Stimulated activated effector memory CD8-positive, alpha-beta T cell treated with anti-CD3 and anti-CD28 coated beads, Interleukin-12 subunit alpha, Interleukin-12 subunit beta, amount 100 ng/mL, for 72 hours (primary cell): Measurements from ENCODE around the gene CORO2B.

Source experiments
- ATAC-seq: fragments of 150-1000 bp; cut with Tn5 transposase; 2 replicates; pipeline ENCODE4 v1.10.0; 2021
- DNase-seq, 2 donors: peaks; one replicate each; pipeline ENCODE4 v3.0.0; 2021 to 2022; ENCODE audit warnings: low spot score in 2 of 2
- H3K27ac Mint-ChIP-seq: one replicate; pipeline ENCODE4 v1.8.0; 2022; ENCODE audit warnings: mild to moderate bottlenecking, mixed read lengths
- H3K36me3 Mint-ChIP-seq: one replicate; pipeline ENCODE4 v1.8.0; 2022; ENCODE audit warnings: mild to moderate bottlenecking, mixed read lengths
- H3K4me1 Mint-ChIP-seq: one replicate; pipeline ENCODE4 v1.8.0; 2022; ENCODE audit warnings: mixed read lengths
- H3K4me3 Mint-ChIP-seq: one replicate; pipeline ENCODE4 v1.8.0; 2022; ENCODE audit warnings: mild to moderate bottlenecking, mixed read lengths
- H3K9me3 Mint-ChIP-seq: one replicate; pipeline ENCODE4 v1.8.0; 2022; ENCODE audit warnings: mixed read lengths

CORO2B gene

GRCh38 chr15:68699881-68700454, 121.2 kb downstream of the CORO2B start:
- DNase-seq (no peak), ATAC-seq (no peak)
- Mint-ChIP-seq H3K4me3 (no peak overlapping the region), H3K9me3 (no peaks in the 10 kb centered on the region), H3K4me1 (no peaks in the 10 kb centered on the region), H3K27ac (no peak overlapping the region), H3K36me3 (no peaks in the 10 kb centered on the region)

- DNase-seq (no peak), ATAC-seq (no peak)
- Mint-ChIP-seq H3K9me3 (no peaks in the 10 kb centered on the region), H3K4me1 (no peaks in the 10 kb centered on the region), H3K36me3 (no peaks in the 10 kb centered on the region), H3K4me3 (no peak overlapping the region), H3K27ac (peak overlapping the region; percentile 40)
Observed at GRCh38 chr15:68700455-68701123, 121.8 kb downstream of the CORO2B start.

- Mint-ChIP-seq H3K4me3 (no peak overlapping the region), H3K27ac (no peak overlapping the region), H3K36me3 (no peaks in the 10 kb centered on the region), H3K4me1 (no peaks in the 10 kb centered on the region), H3K9me3 (no peaks in the 10 kb centered on the region)
- ATAC-seq, result no peak
- no peak for DNase-seq
Observed at GRCh38 chr15:68701886-68702285, 123.1 kb downstream of the CORO2B start.

GRCh38 chr15:68704496-68705021, 125.8 kb downstream of the CORO2B start:
- no peaks in the 10 kb centered on the region for H3K9me3 Mint-ChIP-seq
- H3K4me1 Mint-ChIP-seq, result no peaks in the 10 kb centered on the region
- H3K36me3 Mint-ChIP-seq, result no peaks in the 10 kb centered on the region
- H3K4me3 Mint-ChIP-seq, result no peak overlapping the region
- no peak overlapping the region for H3K27ac Mint-ChIP-seq
- no peak for DNase-seq
- ATAC-seq, result no peak

- ATAC-seq (peak; percentile 15), DNase-seq (no peak)
- Mint-ChIP-seq H3K4me1 (no peaks in the 10 kb centered on the region), H3K36me3 (no peaks in the 10 kb centered on the region), H3K9me3 (no peaks in the 10 kb centered on the region), H3K4me3 (no peak overlapping the region), H3K27ac (no peak overlapping the region)
Observed at GRCh38 chr15:68706256-68706655, 127.5 kb downstream of the CORO2B start.

GRCh38 chr15:68706931-68707330, 128.1 kb downstream of the CORO2B start:
- Mint-ChIP-seq H3K9me3 (no peaks in the 10 kb centered on the region), H3K4me3 (no peak overlapping the region), H3K27ac (no peak overlapping the region), H3K36me3 (no peaks in the 10 kb centered on the region), H3K4me1 (no peaks in the 10 kb centered on the region)
- no peak for ATAC-seq
- DNase-seq, result no peak

- no peak overlapping the region for H3K4me3 Mint-ChIP-seq
- no peak overlapping the region for H3K27ac Mint-ChIP-seq
Observed at GRCh38 chr15:68707386-68707785, 128.6 kb downstream of the CORO2B start.

GRCh38 chr15:68709876-68710275, 131.1 kb downstream of the CORO2B start:
- Mint-ChIP-seq H3K4me1 (no peaks in the 10 kb centered on the region), H3K4me3 (no peak overlapping the region), H3K36me3 (no peaks in the 10 kb centered on the region), H3K9me3 (no peaks in the 10 kb centered on the region), H3K27ac (no peak overlapping the region)
- ATAC-seq (no peak), DNase-seq (no peak)

More at GRCh38 chr15:68707386-68707785, 128.6 kb downstream of the CORO2B start:
- ATAC-seq (no peak), DNase-seq (no peak)
- no peaks in the 10 kb centered on the region for H3K36me3 Mint-ChIP-seq
- H3K4me1 Mint-ChIP-seq, result no peaks in the 10 kb centered on the region
- H3K9me3 Mint-ChIP-seq, result no peaks in the 10 kb centered on the region

- no peaks in the 10 kb centered on the region for H3K36me3 Mint-ChIP-seq
- no peaks in the 10 kb centered on the region for H3K4me1 Mint-ChIP-seq
- no peaks in the 10 kb centered on the region for H3K9me3 Mint-ChIP-seq
- H3K27ac Mint-ChIP-seq, result no peak overlapping the region
- DNase-seq (no peak), ATAC-seq (no peak)
- H3K4me3 Mint-ChIP-seq, result no peak overlapping the region
Observed at GRCh38 chr15:68710536-68710935, 131.7 kb downstream of the CORO2B start.

GRCh38 chr15:68711406-68711805, 132.6 kb downstream of the CORO2B start:
- no peak overlapping the region for H3K27ac Mint-ChIP-seq
- no peaks in the 10 kb centered on the region for H3K36me3 Mint-ChIP-seq
- H3K9me3 Mint-ChIP-seq, result no peaks in the 10 kb centered on the region
- no peak overlapping the region for H3K4me3 Mint-ChIP-seq
- DNase-seq (no peak), ATAC-seq (no peak)
- no peaks in the 10 kb centered on the region for H3K4me1 Mint-ChIP-seq

- Mint-ChIP-seq H3K27ac (no peak overlapping the region), H3K9me3 (no peaks in the 10 kb centered on the region), H3K4me1 (no peaks in the 10 kb centered on the region), H3K36me3 (no peaks in the 10 kb centered on the region), H3K4me3 (no peak overlapping the region)
- DNase-seq (no peak), ATAC-seq (no peak)
Observed at GRCh38 chr15:68712886-68713285, 134.1 kb downstream of the CORO2B start.

GRCh38 chr15:68713874-68714273, 135.1 kb downstream of the CORO2B start:
- Mint-ChIP-seq H3K9me3 (no peaks in the 10 kb centered on the region), H3K4me3 (no peak overlapping the region), H3K27ac (no peak overlapping the region), H3K36me3 (no peaks in the 10 kb centered on the region), H3K4me1 (no peaks in the 10 kb centered on the region)
- no peak for ATAC-seq
- DNase-seq, result no peak

GRCh38 chr15:68715111-68715510, 136.3 kb downstream of the CORO2B start:
- Mint-ChIP-seq H3K9me3 (no peaks in the 10 kb centered on the region), H3K36me3 (no peaks in the 10 kb centered on the region), H3K4me1 (no peaks in the 10 kb centered on the region), H3K27ac (no peak overlapping the region), H3K4me3 (no peak overlapping the region)
- DNase-seq (no peak), ATAC-seq (no peak)

GRCh38 chr15:68717951-68718350, 139.2 kb downstream of the CORO2B start:
- peak; percentile 40 for ATAC-seq
- Mint-ChIP-seq H3K4me3 (no peak overlapping the region), H3K9me3 (no peaks in the 10 kb centered on the region), H3K36me3 (no peaks in the 10 kb centered on the region), H3K27ac (no peak overlapping the region), H3K4me1 (no peaks in the 10 kb centered on the region)
- no peak for DNase-seq

- Mint-ChIP-seq H3K36me3 (no peaks in the 10 kb centered on the region), H3K4me3 (no peak overlapping the region), H3K27ac (no peak overlapping the region), H3K9me3 (no peaks in the 10 kb centered on the region), H3K4me1 (no peaks in the 10 kb centered on the region)
- ATAC-seq (no peak), DNase-seq (no peak)
Observed at GRCh38 chr15:68718468-68718867, 139.7 kb downstream of the CORO2B start.

GRCh38 chr15:68719051-68719450, 140.3 kb downstream of the CORO2B start:
- H3K27ac Mint-ChIP-seq, result no peak overlapping the region
- no peak for ATAC-seq
- no peaks in the 10 kb centered on the region for H3K9me3 Mint-ChIP-seq

More at GRCh38 chr15:68719051-68719450, 140.3 kb downstream of the CORO2B start:
- no peak overlapping the region for H3K4me3 Mint-ChIP-seq
- no peaks in the 10 kb centered on the region for H3K36me3 Mint-ChIP-seq
- DNase-seq, result no peak
- H3K4me1 Mint-ChIP-seq, result no peaks in the 10 kb centered on the region
